AG09309 (cell line): ENCODE results near the gene SLC5A6.
A peak's percentile ranks its signal among the peaks of the same experiment; 100 is the strongest.

Experiments used
- DNase-seq: peaks from one replicate; pipeline ENCODE4 v3.0.0-alpha.2; 2010; ENCODE audit warnings: low read depth
- H3K4me3 ChIP-seq: 2 replicates; pipeline ENCODE4 v1.5.1; 2011; ENCODE audit warnings: mild to moderate bottlenecking, low read depth, low read length, moderate library complexity; ENCODE audit not compliant: control insufficient read depth
- TF ChIP-seq, protein P1 (sequence below): IDR thresholded peaks from 2 replicates; pipeline ENCODE4 v1.5.1; 2011; ENCODE audit warnings: mild to moderate bottlenecking, low read depth, low read length, inconsistent platforms; ENCODE audit not compliant: insufficient read depth, control insufficient read depth; ENCODE audit errors: missing control alignments

The SLC5A6 gene

GRCh38 chr2:27191070-27191829, 20.8 kb downstream of the SLC5A6 start:
- TF ChIP-seq, protein P1, sequence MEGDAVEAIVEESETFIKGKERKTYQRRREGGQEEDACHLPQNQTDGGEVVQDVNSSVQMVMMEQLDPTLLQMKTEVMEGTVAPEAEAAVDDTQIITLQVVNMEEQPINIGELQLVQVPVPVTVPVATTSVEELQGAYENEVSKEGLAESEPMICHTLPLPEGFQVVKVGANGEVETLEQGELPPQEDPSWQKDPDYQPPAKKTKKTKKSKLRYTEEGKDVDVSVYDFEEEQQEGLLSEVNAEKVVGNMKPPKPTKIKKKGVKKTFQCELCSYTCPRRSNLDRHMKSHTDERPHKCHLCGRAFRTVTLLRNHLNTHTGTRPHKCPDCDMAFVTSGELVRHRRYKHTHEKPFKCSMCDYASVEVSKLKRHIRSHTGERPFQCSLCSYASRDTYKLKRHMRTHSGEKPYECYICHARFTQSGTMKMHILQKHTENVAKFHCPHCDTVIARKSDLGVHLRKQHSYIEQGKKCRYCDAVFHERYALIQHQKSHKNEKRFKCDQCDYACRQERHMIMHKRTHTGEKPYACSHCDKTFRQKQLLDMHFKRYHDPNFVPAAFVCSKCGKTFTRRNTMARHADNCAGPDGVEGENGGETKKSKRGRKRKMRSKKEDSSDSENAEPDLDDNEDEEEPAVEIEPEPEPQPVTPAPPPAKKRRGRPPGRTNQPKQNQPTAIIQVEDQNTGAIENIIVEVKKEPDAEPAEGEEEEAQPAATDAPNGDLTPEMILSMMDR: peak; percentile 68
- DNase-seq: no peak
- no peak overlapping the region for H3K4me3 ChIP-seq

GRCh38 chr2:27189989-27190388, 22.1 kb downstream of the SLC5A6 start:
- H3K4me3 ChIP-seq: no peak overlapping the region
- no peak for DNase-seq
- TF ChIP-seq, protein P1: no peak

DNA sequence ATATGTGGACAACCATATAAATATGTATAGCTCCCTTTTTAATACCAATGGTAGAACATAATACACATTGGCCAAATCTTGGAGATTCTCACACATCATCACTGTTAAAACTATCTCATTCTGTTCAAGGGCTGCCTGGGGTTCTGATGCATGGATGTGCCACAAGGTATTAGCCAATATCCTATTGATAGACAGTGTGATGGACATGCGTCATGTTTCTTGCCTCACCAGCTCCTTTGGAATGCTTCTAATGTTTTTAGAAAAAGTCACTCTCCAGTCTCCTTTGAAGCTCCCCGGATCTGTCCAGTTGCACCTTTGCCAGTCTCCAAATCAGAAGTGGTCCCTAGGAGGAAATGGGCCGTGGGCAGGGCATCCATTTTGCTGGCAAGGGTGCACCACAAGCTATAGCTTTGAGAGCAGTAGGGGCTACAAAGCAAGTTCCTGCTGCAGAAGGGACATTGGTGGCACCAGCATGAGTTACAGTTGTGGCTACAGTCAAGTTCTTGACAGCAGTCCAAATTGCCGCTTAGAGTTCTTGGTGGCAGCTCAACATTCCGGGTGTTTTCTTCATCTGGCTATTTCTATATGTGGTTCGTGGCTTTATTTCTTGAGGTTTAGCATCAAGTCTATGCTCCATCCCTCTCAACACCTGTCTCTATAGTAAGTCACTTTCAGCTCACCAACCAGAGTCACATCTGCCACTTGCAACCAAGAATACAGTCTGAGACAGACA, 25.3 kb downstream of the SLC5A6 start:
- H3K4me3 ChIP-seq: no peak overlapping the region
- TF ChIP-seq, protein P1: no peak
- no peak for DNase-seq

DNA sequence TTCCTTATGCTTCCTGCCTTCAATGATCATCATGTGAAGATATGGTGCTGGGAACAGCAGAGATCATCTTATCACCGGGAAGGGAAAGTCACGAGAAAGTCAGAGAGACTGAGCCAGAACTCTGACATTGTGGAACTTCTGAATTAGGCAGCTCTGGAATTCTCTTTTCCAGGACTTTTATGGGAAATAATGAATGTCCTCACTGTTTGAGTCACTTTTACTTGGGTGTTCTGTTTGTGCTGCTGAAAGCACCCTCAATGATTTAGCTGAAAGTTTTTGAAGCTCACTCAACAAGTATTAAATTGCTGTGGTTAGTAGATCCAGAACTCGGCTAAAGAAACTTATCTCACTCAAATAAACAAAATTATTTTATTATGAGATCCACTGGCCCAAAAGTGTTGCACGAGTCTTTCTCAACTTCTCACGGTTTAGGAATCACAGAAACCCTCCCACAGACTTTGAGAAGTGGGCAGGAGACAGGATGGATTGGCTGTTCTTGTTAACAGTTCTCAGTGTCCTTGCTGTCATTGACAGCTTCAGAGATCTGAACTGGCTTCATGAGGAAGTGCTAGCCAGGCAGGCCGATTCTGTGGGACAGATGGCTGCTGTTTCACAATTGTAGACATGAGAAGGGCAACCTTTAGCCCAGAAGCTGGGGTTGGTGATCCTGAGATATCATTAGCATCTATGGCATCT, 26.6 kb downstream of the SLC5A6 start:
- no peak overlapping the region for H3K4me3 ChIP-seq
- TF ChIP-seq, protein P1: no peak
- peak; percentile 85 for DNase-seq

GRCh38 chr2:27184115-27184514, 28.0 kb downstream of the SLC5A6 start:
- no peak for DNase-seq
- TF ChIP-seq, protein P1: no peak
- no peak overlapping the region for H3K4me3 ChIP-seq

GRCh38 chr2:27182346-27182745, 29.7 kb downstream of the SLC5A6 start:
- H3K4me3 ChIP-seq: no peak overlapping the region
- TF ChIP-seq, protein P1: no peak
- DNase-seq: no peak
